Retinal pigment epithelial cell (primary cell): ENCODE measurements around the gene SIRT3.

Source experiments
- DNase-seq: peaks from one replicate; pipeline ENCODE4 v3.0.0-alpha.2; 2010; ENCODE audit warnings: low read depth
- H3K4me3 ChIP-seq: 2 replicates; pipeline ENCODE4 v1.5.1; 2011; ENCODE audit warnings: mild to moderate bottlenecking, low read length, control low read depth, moderate library complexity
- CTCF ChIP-seq: conservative IDR thresholded peaks from 2 replicates; pipeline ENCODE4 v1.5.1; 2011; ENCODE audit warnings: low read depth, low read length, control low read depth, inconsistent platforms

Gene SIRT3

GRCh38 chr11:282630-283360 lies 46.7 kb upstream of the SIRT3 start:
- H3K4me3 ChIP-seq = no peak overlapping the region
- DNase-seq = no peak
- no peak for TF ChIP-seq CTCF

GRCh38 chr11:282171-282570 lies 46.0 kb upstream of the SIRT3 start:
- H3K4me3 ChIP-seq = no peak overlapping the region

GRCh38 chr11:281486-282161 lies 45.5 kb upstream of the SIRT3 start:
- no peak for TF ChIP-seq CTCF
- no peak overlapping the region for H3K4me3 ChIP-seq
- no peak for DNase-seq

More at GRCh38 chr11:282171-282570, 46.0 kb upstream of the SIRT3 start:
- no peak for DNase-seq
- no peak for TF ChIP-seq CTCF

- TF ChIP-seq CTCF = no peak
- no peak for DNase-seq
- H3K4me3 ChIP-seq = no peak overlapping the region
These were observed 44.8 kb upstream of the SIRT3 start for GRCh38 chr11:280706-281485.

GRCh38 chr11:279966-280705 lies 44.0 kb upstream of the SIRT3 start:
- no peak overlapping the region for H3K4me3 ChIP-seq
- TF ChIP-seq CTCF = no peak
- no peak for DNase-seq

- no peak for TF ChIP-seq CTCF
These were observed 43.2 kb upstream of the SIRT3 start for GRCh38 chr11:279040-279965.

More at GRCh38 chr11:279040-279965, 43.2 kb upstream of the SIRT3 start:
- no peak for DNase-seq
- no peak overlapping the region for H3K4me3 ChIP-seq
